GM12892 (cell line): Measurements from ENCODE around the gene TBATA.

Source experiments
- POLR2A ChIP-seq: IDR thresholded peaks from 2 replicates; pipeline ENCODE4 v1.6.1; 2011; ENCODE audit warnings: low read depth, low read length, control low read depth
- TAF1 ChIP-seq: IDR thresholded peaks from 2 replicates; pipeline ENCODE4 v1.6.1; 2011; ENCODE audit warnings: low read depth, mild to moderate bottlenecking, control low read depth, low read length, borderline replicate concordance

DNA sequence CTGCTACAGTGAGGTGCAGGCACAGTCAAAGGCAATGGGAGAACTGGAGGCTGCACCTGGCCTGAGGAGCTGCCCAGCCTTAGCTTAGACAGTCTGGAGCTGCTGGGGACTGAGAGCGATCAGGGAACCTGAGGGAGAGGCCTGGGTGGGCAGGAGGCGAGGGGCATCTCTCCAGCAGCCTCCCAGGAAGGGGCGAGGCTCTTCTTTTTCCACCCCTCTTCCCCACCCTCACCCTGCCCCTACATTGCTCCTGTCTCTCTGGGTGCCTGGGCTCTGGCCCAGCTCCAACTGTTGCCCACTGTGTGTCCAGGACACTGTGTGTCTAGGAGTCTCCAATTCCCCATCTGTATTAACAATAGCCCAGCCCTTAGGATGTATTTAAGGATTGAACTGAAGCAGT is 36.9 kb downstream of the TBATA start:
- TF ChIP-seq POLR2A (no peak), TAF1 (no peak)
